HG02870 (cell line): ENCODE results near the gene KCNN4.
A peak's percentile ranks its signal among the peaks of the same experiment; 100 is the strongest.
"Not testable (repeated sequence)": the region's sequence is repeated elsewhere in the genome, so short reads cannot be mapped to it uniquely, and the experiment has no call there.

ENCODE experiments used
- ATAC-seq: cut with Tn5 transposase; IDR thresholded peaks from one replicate; pipeline ENCODE4 v1.9.1; 2021; ENCODE audit warnings: mild to moderate bottlenecking, moderate library complexity; ENCODE audit not compliant: unreplicated experiment

KCNN4 gene

GRCh38 chr19:43780706-43781525, at the start of gene KCNN4:
Gene KCNN4 (minus strand): TSS chr19:43780973. CDS start chr19:43780861, 112 bp downstream.
- ATAC-seq = no peak

DNA sequence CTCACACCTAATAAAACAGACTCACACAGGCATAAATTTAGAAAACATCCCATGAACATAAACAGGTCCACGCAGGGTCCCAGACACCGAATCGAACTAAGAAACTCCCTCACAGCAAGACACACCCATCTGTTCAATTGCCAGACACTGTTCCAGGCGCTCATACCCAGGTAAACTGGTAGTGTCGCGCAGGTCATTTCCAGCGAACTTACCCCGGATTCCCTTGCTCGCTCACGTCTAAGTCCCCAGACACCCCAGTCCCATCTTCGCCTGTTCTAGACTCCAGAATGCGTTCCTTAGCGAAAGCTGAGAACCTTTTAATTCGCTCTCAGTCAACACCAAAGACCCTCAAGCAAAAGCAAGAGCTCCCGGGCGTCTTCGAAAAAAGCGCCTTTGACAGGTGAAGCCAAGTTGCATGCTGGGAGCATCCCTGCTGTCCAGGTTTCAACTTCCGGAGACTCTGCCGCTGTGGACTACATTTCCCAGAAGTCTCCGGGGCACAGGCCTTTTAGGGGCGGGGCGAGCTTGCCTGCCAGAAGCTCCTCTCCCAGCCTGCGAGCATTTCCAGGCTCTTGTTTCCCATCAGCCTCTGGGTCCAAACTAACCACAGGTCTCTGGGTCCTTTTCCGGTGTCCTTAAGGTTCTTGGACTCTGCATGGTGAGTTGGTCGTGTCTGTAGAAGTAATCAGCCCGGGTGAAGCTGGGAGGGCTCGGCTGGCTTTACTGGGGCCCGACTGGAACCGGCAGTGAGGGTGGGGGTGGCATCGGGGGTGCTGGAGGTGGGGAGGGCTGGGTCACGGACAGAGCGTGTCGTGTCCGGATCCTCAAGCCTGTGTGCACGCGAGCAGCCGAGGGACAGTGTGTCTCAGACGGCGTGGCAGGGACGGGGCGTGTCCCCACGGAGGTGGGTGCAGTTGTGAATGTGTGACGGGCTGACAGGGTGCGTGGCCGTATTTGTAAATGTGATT, 46.3 kb upstream of the KCNN4 start, which contains the start of gene ZNF283:
TSS of gene ZNF283 (plus strand) at position 535 of the 968 bp plus-strand sequence. CDS start 6,184 bp downstream, outside the sequence.
- peak; percentile 76 for ATAC-seq

DNA sequence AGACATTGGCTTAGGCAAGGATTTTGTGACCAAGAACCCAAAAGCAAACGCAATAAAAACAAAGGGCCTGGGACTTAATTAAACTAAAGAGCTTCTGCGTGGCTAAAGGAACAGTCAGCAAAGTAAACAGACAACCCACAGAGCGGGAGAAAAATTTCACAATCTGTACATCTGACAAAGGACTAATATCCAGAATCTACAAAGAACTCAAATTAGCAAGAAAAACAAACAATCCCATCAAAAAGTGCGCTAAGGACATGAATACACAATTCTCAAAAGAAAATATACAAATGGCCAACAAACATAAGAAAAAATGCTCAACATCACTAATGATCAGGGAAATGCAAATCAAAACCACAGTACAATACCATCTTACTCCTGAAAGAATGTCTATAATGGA, 43.8 kb upstream of the KCNN4 start:
- not testable (repeated sequence) for ATAC-seq

GRCh38 chr19:43823856-43824255, 43.1 kb upstream of the KCNN4 start:
- ATAC-seq = not testable (repeated sequence)

DNA sequence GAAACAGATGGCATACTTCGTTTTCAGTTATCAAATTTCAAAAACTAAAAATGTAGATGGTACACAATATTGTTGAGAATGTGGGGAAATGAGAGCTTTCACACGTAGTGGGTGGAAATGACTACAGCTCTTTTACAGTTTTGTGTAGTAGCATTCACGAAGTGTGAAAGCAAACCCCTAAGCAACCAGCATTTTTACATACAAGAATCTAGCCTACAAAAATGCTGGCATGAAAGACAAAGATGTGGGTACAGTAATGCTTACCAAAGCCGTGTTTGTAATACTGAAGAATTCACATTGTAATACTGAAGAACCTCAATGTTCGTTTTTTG, 40.1 kb upstream of the KCNN4 start:
- no peak for ATAC-seq

DNA sequence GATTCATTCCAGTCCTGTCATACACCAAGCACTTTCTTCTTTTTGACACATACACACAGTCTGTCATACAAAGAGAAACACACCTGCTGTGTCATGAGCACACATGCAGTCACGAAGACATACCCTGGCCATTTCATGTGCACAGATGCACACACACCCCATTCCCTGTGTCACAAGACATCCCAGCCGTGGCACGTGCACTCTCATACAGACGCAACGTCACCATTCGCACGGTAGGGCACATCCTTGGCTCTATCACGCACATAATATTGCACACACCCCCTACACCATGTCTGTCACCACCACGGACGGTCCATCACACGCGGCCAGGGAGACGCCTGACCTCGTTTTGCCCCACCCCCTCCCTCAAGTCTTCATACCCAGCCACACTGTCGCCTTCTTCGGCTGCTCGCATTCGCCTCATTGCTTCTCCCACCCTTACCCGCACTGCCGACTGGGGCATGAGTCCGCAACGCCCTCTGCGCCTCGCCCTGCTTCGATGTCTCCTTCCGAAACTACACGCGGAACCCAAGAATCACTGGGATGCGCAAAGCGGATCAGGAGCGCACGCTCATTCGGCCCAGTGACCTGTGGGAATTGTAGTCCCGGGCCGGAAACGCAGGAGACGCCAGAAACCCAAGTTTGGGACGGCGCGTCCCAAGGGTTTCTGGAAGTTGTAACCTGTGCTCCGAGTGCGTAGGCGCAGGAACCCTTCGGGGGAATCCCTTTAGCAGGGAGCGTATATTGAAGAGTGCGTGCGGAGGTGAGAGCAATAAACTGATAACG, 39.5 kb upstream of the KCNN4 start:
- no peak for ATAC-seq

DNA sequence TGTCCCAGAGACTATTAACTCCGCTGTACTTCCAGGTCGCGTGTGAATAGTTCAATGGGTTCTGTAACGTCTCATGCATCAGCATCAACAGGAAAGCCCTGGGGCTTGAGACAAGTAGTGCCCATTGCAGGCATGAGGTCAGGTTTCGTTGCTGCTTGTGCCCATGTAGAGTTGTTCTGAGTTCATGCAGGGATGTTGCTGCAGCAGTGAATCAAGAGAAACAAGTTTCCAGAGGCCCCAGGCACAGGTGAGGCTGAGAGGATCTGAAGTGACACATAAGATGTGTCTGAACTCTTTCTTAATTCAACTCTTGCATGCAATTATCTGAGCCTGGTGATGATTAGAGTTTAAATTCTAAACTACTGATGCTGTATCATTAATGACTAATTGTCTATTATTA, 37.7 kb upstream of the KCNN4 start:
- ATAC-seq = no peak

- not testable (repeated sequence) for ATAC-seq
Measured at GRCh38 chr19:43817454-43817853, 36.7 kb upstream of the KCNN4 start.

- no peak for ATAC-seq
Measured at GRCh38 chr19:43814663-43815352, 34.0 kb upstream of the KCNN4 start.

GRCh38 chr19:43812688-43813087, 31.9 kb upstream of the KCNN4 start:
- ATAC-seq = no peak

DNA sequence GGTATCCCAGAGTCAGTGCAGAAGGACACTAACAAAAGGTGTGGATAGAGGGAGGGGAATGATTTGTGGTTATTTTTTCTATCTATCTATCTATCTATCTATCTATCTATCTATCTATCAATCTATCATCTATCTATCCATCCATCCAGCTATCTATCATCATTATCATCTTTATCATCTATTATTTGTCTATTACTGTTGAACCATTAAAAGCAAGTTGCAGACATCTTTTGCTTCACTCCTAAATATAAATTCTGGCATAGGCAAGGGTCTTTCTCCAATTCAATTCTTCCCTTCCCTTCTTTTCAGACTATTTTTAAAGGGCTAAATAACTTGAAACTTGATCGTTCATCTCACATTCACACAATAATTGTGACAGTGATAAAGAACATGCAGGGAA, 31.5 kb upstream of the KCNN4 start:
- ATAC-seq = no peak

DNA sequence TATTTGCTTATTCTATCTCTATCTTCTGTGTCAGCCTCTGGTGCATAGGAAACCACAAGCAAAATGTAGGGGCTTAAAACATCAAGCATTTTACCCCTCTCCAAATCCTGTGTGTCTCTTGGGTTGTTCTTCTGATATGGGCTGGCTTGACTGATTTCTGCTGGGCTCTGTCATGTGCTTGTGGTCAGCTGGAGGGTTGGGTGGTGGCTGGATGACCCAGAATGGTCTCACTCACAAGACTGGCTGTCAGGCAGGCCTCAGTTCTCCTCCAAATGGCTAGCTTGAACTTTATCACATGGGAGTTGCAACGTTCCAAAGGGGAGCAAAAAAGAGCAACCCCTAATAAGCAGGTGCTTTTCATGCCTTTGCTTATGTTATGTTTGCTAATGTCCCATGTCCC, 31.1 kb upstream of the KCNN4 start:
- no peak for ATAC-seq

DNA sequence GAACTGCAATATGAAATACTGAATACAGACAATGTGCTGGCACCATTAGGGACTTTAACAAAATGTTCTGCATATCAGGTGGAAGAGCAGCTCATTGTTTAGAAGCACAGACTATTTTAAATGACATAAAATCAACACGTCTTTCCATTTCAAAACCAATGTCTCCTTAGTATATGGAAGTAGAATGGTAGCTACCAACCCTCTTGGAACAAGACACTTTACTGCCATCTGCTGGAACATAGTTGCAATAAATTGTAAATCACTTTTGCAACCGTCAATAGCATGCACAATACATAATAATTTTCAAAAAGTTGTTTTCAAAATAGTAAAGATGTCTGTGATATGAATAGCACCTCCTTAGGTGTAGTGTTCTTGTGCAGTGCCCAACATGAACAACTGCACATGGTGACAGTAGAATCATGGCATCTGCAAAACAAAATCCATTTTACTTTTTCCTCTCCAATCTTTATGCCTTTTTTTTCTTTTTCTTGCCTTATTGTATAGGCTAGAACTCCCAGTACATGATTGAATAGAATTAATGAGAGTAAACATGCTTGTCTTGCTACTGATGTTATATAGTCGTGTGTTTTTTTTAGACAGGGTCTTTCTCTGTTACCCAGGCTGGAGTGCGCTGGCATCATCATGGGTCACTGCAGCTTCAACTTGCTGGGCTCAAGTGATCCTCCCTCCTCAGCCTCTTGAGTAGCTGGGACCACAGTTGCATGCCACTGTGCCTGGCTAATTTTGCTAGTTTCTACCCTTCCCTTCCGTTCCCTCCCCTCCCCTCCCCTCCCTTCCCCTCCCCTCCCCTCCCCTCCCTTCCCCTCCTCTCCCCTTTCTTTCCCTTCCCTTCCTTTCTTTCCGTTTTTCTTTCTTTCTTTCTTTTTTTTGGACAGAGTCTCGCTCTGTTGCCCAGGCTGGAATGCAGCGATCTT, 29.3 kb upstream of the KCNN4 start:
- ATAC-seq = no peak

- ATAC-seq = no peak
Measured at GRCh38 chr19:43807651-43808050, 26.9 kb upstream of the KCNN4 start.

GRCh38 chr19:43806848-43807247, 26.1 kb upstream of the KCNN4 start:
- no peak for ATAC-seq

- ATAC-seq = not testable (repeated sequence)
Measured at GRCh38 chr19:43806401-43806800, 25.6 kb upstream of the KCNN4 start.

DNA sequence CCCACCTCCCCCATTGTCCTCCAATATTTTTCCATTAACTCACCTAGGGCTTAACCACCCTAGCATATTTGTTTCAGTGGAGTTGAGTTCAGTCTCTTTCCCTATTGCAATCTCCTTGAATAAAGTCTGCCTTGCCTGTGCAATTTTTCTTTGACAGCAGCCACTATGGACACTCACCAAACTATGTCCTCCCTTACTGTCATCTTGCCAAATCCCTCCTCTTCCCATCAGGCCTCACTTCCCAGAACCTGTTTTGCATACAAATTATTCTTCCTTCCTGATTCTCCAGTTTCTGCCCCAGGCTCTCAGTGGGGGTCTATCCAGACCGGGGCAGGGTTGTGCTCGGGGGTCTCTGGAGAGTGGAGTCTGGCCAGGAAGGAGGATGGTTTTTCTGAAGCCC, 23.7 kb upstream of the KCNN4 start:
- ATAC-seq = no peak

GRCh38 chr19:43802216-43802951, 21.6 kb upstream of the KCNN4 start, which contains the start of gene LYPD5:
Gene LYPD5 (minus strand): TSS chr19:43802447. CDS start chr19:43802380, 67 bp downstream.
- ATAC-seq = no peak
